Tibial artery (tissue), 4 donors: Measurements from ENCODE around the gene TUBGCP2.

Experiments
- DNase-seq, 2 donors: peaks; one replicate each; pipeline ENCODE4 v3.0.0-alpha.2; 2019
- H3K27ac ChIP-seq, 2 donors: fragments of 200-600 bp; sonication (generic) in 1 of 2; 1 replicate in 1 of 2; 2 replicates in 1 of 2; pipeline ENCODE4 v1.5.1; 2018 to 2019; ENCODE audit warnings: mild to moderate bottlenecking in 1 of 2
- H3K27me3 ChIP-seq, 2 donors: fragments of 200-600 bp; sonication (generic) in 1 of 2; one replicate each; pipeline versions ENCODE4 v1.5.1 to v1.6.0; 2016 to 2019
- H3K36me3 ChIP-seq, 3 donors: fragments of 200-600 bp; sonication (generic) in 2 of 3; one replicate each; pipeline ENCODE4 v1.5.1; 2016 to 2019; ENCODE audit warnings: mild to moderate bottlenecking in 2 of 3
- H3K4me1 ChIP-seq, 4 donors: fragments of 200-600 bp; sonication (generic) in 2 of 4; 1 replicate in 3 of 4; 2 replicates in 1 of 4; pipeline ENCODE4 v1.5.1; 2016 to 2019
- H3K4me3 ChIP-seq, 2 donors: fragments of 200-600 bp; sonication (generic) in 1 of 2; 1 replicate in 1 of 2; 2 replicates in 1 of 2; pipeline ENCODE4 v1.5.1; 2018 to 2019; ENCODE audit warnings: mild to moderate bottlenecking in 2 of 2
- H3K9me3 ChIP-seq, 3 donors: fragments of 200-600 bp; sonication (generic) in 1 of 3; one replicate each; pipeline ENCODE4 v1.5.1; 2016 to 2019
- CTCF ChIP-seq, 2 experiments: fragments of 200-600 bp in 1 of 2; fragments of 450-650 bp in 1 of 2; IDR thresholded peaks; one replicate each; pipeline ENCODE4 v1.5.1; 2017 to 2019; ENCODE audit warnings: antibody characterized with exemption in 2 of 2, mild to moderate bottlenecking in 1 of 2, moderate library complexity in 1 of 2
- intact Hi-C: fragments of 100-400 bp; cut with DNase I; formaldehyde crosslinking; loops from one replicate; pipeline ENCODE4 v1.15.0; 2023; ENCODE audit warnings: low total_unique reads

The TUBGCP2 gene

GRCh38 chr10:133295426-133296320 is 13.0 kb downstream of the TUBGCP2 start:
- no peaks in the 10 kb centered on the region for H3K4me1 ChIP-seq
- peaks cover 82 to 89% (median 89%) of the 10 kb centered on the region in 3 donors for H3K36me3 ChIP-seq
- no peaks in the 10 kb centered on the region for H3K27me3 ChIP-seq
- no peak for DNase-seq
- TF ChIP-seq CTCF (IDR thresholded peaks at IDR 0.05) = no peak
- intact Hi-C loops = no loop called here
- no peak overlapping the region for H3K27ac ChIP-seq
- H3K9me3 ChIP-seq = no peaks in the 10 kb centered on the region
- no peak overlapping the region for H3K4me3 ChIP-seq

- no peak for TF ChIP-seq CTCF (IDR thresholded peaks at IDR 0.05)
- intact Hi-C loops = no loop called here
- H3K36me3 ChIP-seq = peaks cover 81 to 89% (median 89%) of the 10 kb centered on the region in 3 donors
- DNase-seq = peak in 1 of 2 donors; percentile 77
- no peaks in the 10 kb centered on the region for H3K4me1 ChIP-seq
- H3K9me3 ChIP-seq = no peaks in the 10 kb centered on the region
- no peak overlapping the region for H3K27ac ChIP-seq
- no peak overlapping the region for H3K4me3 ChIP-seq
- no peaks in the 10 kb centered on the region for H3K27me3 ChIP-seq
Observed at GRCh38 chr10:133294189-133294588, 14.5 kb downstream of the TUBGCP2 start.

- no peak for DNase-seq
- no peak overlapping the region for H3K4me3 ChIP-seq
- intact Hi-C loops = no loop called here
- no peak for TF ChIP-seq CTCF (IDR thresholded peaks at IDR 0.05)
- no peak overlapping the region for H3K27ac ChIP-seq
- H3K4me1 ChIP-seq = no peaks in the 10 kb centered on the region
- H3K9me3 ChIP-seq = no peaks in the 10 kb centered on the region
- H3K27me3 ChIP-seq = no peaks in the 10 kb centered on the region
- peaks cover 81 to 89% (median 89%) of the 10 kb centered on the region in 3 donors for H3K36me3 ChIP-seq
Observed at GRCh38 chr10:133293810-133294119, 14.9 kb downstream of the TUBGCP2 start.

- peaks cover 81 to 89% (median 89%) of the 10 kb centered on the region in 3 donors for H3K36me3 ChIP-seq
- no peak for TF ChIP-seq CTCF (IDR thresholded peaks at IDR 0.05)
Observed at GRCh38 chr10:133292919-133293809, 15.5 kb downstream of the TUBGCP2 start.

GRCh38 chr10:133289761-133290160 is 18.9 kb downstream of the TUBGCP2 start:
- Histone ChIP-seq H3K4me3 (no peak overlapping the region), H3K4me1 (no peaks in the 10 kb centered on the region), H3K27me3 (no peaks in the 10 kb centered on the region), H3K36me3 (peaks cover 80 to 89% (median 81%) of the 10 kb centered on the region in 3 donors), H3K27ac (no peak overlapping the region), H3K9me3 (no peaks in the 10 kb centered on the region)
- intact Hi-C loops = no loop called here
- no peak for DNase-seq
- TF ChIP-seq CTCF (IDR thresholded peaks at IDR 0.05) = no peak

More at GRCh38 chr10:133292919-133293809, 15.5 kb downstream of the TUBGCP2 start:
- Histone ChIP-seq H3K27me3 (no peaks in the 10 kb centered on the region), H3K4me3 (no peak overlapping the region), H3K9me3 (no peaks in the 10 kb centered on the region), H3K4me1 (no peaks in the 10 kb centered on the region), H3K27ac (no peak overlapping the region)
- DNase-seq = no peak
- intact Hi-C loops = no loop called here
